ENCODE measurements around the gene CDK2.

The CDK2 gene

GRCh38 chr12:56013482-56013881 lies 46.9 kb downstream of the CDK2 start:
- DNase-seq (ENCODE audit: low read depth): no peak

GRCh38 chr12:56014205-56014604 lies 47.6 kb downstream of the CDK2 start:
- DNase-seq (ENCODE audit: low read depth): no peak

- no peak for DNase-seq (ENCODE audit: low read depth)
Observed at GRCh38 chr12:56017181-56017580, 50.6 kb downstream of the CDK2 start.

- no peak for DNase-seq (ENCODE audit: low read depth)
Observed at GRCh38 chr12:56018356-56018755, 51.7 kb downstream of the CDK2 start.

- DNase-seq (ENCODE audit: low read depth): peak; percentile 59
Observed at GRCh38 chr12:56020423-56021184, 54.0 kb downstream of the CDK2 start, which contains the start of gene IKZF4. IKZF4 (plus strand) TSS chr12:56021043; CDS start chr12:56021494, 451 bp downstream.

- DNase-seq (ENCODE audit: low read depth): no peak
Observed at GRCh38 chr12:56021889-56022497, 55.4 kb downstream of the CDK2 start.
